Transverse colon (tissue), 4 donors: ENCODE results near the gene IQCK.
"Not testable (repeated sequence)": the region's sequence is repeated elsewhere in the genome, so short reads cannot be mapped to it uniquely, and the experiment has no call there.

Source experiments
- CTCF ChIP-seq, 5 experiments: fragments of 200-600 bp in 3 of 5; fragments of 450-650 bp in 2 of 5; sonication (generic) in 3 of 5; IDR thresholded peaks; 1 replicate in 2 of 5; 2 replicates in 3 of 5; pipeline ENCODE4 v1.5.1; 2016 to 2017; ENCODE audit warnings: antibody characterized with exemption in 5 of 5, inconsistent platforms in 3 of 5, mild to moderate bottlenecking in 2 of 5, moderate library complexity in 1 of 5
- EP300 ChIP-seq: sonication (generic); formaldehyde crosslinking; IDR thresholded peaks from one replicate; pipeline ENCODE4 v1.6.1; 2017; ENCODE audit warnings: antibody characterized with exemption, low read depth
- POLR2A ChIP-seq: fragments of 450-650 bp; IDR thresholded peaks from one replicate; pipeline ENCODE4 v1.6.1; 2016; ENCODE audit warnings: antibody characterized with exemption, mild to moderate bottlenecking, moderate library complexity
- POLR2AphosphoS5 ChIP-seq, 3 donors: sonication (generic); formaldehyde crosslinking; IDR thresholded peaks; one replicate each; pipeline ENCODE4 v1.6.1; 2016; ENCODE audit warnings: antibody characterized with exemption in 3 of 3

DNA sequence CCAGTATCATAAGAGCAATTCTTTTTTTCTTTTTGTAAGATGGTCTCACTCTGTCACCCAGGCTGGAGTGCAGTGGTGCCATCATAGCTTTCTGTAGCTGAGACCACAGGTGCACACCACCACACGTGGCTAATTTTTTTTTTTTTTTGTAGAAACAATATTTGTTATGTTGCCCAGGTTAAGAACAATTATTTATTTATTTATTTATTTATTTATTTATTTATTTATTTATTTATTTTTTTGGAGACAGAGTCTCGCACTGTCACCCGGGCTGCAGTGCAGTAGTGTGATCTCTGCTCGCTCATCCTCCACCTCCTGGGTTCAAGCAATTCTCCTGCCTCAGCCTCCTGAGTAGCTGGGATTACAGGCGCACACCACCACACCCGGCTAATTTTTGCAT is 38.8 kb upstream of the IQCK start:
- not testable (repeated sequence) for TF ChIP-seq CTCF (IDR thresholded peaks at IDR 0.05); POLR2A; POLR2AphosphoS5 (IDR thresholded peaks at IDR 0.05); EP300
